Esophagus squamous epithelium (tissue), 5 donors: Measurements from ENCODE around the gene SLC5A11. TPM values are rescaled to one million over a fixed set of nuclear protein-coding genes. Genes with fewer than 3 reads are reported as not detected.
"Not testable (repeated sequence)": the region's sequence is repeated elsewhere in the genome, so short reads cannot be mapped to it uniquely, and the experiment has no call there.

Experiments
- DNase-seq: peaks from one replicate; lab custom pipeline; 2025; lab: John Stamatoyannopoulos, UW
- H3K27ac ChIP-seq, 4 donors: fragments of 200-600 bp; sonication (generic); one replicate each; pipeline ENCODE4 v1.5.1; 2016 to 2019; ENCODE audit warnings: mild to moderate bottlenecking in 1 of 4
- H3K27me3 ChIP-seq, 4 donors: fragments of 200-600 bp; sonication (generic); 1 replicate in 3 of 4; 2 replicates in 1 of 4; pipeline versions ENCODE4 v1.5.1 to v1.6.0; 2017 to 2021; ENCODE audit warnings: antibody characterized with exemption in 1 of 4
- H3K36me3 ChIP-seq, 3 donors: fragments of 200-600 bp; sonication (generic); one replicate each; pipeline ENCODE4 v1.5.1; 2016 to 2019
- H3K4me1 ChIP-seq, 3 donors: fragments of 200-600 bp; sonication (generic); one replicate each; pipeline ENCODE4 v1.5.1; 2017 to 2019
- H3K4me3 ChIP-seq, 4 donors: fragments of 200-600 bp; sonication (generic); 1 replicate in 3 of 4; 2 replicates in 1 of 4; pipeline ENCODE4 v1.5.1; 2016 to 2019; ENCODE audit warnings: mild to moderate bottlenecking in 2 of 4, moderate library complexity in 1 of 4
- H3K9me3 ChIP-seq, 3 donors: fragments of 200-600 bp; sonication (generic); one replicate each; pipeline ENCODE4 v1.5.1; 2016 to 2019
- POLR2A ChIP-seq, 4 donors: fragments of 450-650 bp; IDR thresholded peaks; one replicate each; pipeline ENCODE4 v1.6.1; 2017; ENCODE audit warnings: antibody characterized with exemption in 4 of 4, mild to moderate bottlenecking in 4 of 4, moderate library complexity in 3 of 4
- WGBS, 2 donors: methylation state at CpG; one replicate each; pipeline ENCODE4 v1.1.5; 2018; 5-methylcytosine and 5-hydroxymethylcytosine counted together
- intact Hi-C: fragments of 100-400 bp; cut with DNase I; formaldehyde crosslinking; loops from one replicate; pipeline ENCODE4 v1.15.0; 2022
- total RNA-seq, 4 donors: library from RNA; depleted of rRNA; stranded (reverse); fragments of >200 nt; gene quantifications; one replicate each; pipeline ENCODE4 v1.1.0, GENCODE V29; 2016
- TF ChIP-seq, protein P1 (sequence below), 6 experiments: fragments of 450-650 bp in 4 of 6; fragments of 200-600 bp in 2 of 6; sonication (generic) in 2 of 6; IDR thresholded peaks; one replicate each; pipeline ENCODE4 v1.5.1; 2016 to 2019; ENCODE audit warnings: antibody characterized with exemption in 6 of 6, mild to moderate bottlenecking in 4 of 6, moderate library complexity in 4 of 6
- donor health status: DM: yes; HTN: yes; CAD: no.

The SLC5A11 gene
- total RNA-seq, 4 donors from 2014 or later, result 1.1 TPM; not detected in 3

DNA sequence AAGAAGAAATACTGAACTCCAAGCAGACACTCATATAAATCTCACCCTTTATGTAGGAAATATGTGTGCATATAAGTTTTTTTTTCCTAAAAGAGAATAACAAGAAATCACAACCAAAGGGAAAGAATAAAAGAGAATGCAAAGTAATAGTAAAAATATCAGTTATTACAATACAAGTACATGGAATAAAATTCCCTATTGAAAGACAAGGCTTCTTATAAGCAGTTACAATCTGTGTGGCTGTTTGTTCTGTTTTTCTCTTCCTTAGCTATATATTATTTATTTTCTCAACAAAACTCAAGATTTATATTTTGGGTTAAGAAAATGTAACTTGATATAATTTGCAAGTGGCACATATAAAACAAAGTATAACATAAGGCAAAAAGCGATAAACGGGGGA, 41.7 kb downstream of the SLC5A11 start:
- WGBS, 2 donors, result 85 to 92% methylated on average over 2 of the region's 2 CpGs
- no peaks in the 10 kb centered on the region for H3K36me3 ChIP-seq
- no peaks in the 10 kb centered on the region for H3K27me3 ChIP-seq
- H3K4me1 ChIP-seq, result no peaks in the 10 kb centered on the region
- TF ChIP-seq, protein P1, sequence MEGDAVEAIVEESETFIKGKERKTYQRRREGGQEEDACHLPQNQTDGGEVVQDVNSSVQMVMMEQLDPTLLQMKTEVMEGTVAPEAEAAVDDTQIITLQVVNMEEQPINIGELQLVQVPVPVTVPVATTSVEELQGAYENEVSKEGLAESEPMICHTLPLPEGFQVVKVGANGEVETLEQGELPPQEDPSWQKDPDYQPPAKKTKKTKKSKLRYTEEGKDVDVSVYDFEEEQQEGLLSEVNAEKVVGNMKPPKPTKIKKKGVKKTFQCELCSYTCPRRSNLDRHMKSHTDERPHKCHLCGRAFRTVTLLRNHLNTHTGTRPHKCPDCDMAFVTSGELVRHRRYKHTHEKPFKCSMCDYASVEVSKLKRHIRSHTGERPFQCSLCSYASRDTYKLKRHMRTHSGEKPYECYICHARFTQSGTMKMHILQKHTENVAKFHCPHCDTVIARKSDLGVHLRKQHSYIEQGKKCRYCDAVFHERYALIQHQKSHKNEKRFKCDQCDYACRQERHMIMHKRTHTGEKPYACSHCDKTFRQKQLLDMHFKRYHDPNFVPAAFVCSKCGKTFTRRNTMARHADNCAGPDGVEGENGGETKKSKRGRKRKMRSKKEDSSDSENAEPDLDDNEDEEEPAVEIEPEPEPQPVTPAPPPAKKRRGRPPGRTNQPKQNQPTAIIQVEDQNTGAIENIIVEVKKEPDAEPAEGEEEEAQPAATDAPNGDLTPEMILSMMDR (IDR thresholded peaks at IDR 0.05), result no peak
- TF ChIP-seq POLR2A (IDR thresholded peaks at IDR 0.05), result no peak
- H3K4me3 ChIP-seq, result no peak overlapping the region
- intact Hi-C loops, result no loop called here
- no peak overlapping the region for H3K27ac ChIP-seq
- no peaks in the 10 kb centered on the region for H3K9me3 ChIP-seq
- DNase-seq, result no peak

DNA sequence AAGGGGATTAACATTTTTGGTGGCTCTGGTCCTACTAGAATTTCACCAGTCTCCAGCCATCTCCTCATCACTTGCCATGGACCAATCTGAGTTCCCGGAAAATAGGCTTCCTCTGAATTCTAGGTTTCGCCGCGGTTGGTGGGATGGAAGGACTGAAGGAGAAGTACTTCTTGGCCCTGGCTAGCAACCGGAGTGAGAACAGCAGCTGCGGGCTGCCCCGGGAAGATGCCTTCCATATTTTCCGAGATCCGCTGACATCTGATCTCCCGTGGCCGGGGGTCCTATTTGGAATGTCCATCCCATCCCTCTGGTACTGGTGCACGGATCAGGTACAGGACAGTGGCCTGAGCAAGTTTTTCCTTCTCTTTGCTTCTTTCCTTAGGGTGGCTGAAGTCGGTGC, 45.0 kb downstream of the SLC5A11 start:
- Histone ChIP-seq H3K4me3 (no peak overlapping the region), H3K4me1 (no peaks in the 10 kb centered on the region), H3K27ac (no peak overlapping the region), H3K9me3 (no peaks in the 10 kb centered on the region), H3K27me3 (no peaks in the 10 kb centered on the region), H3K36me3 (no peaks in the 10 kb centered on the region)
- TF ChIP-seq, protein P1 (IDR thresholded peaks at IDR 0.05), result no peak
- no peak for TF ChIP-seq POLR2A (IDR thresholded peaks at IDR 0.05)
- no peak for DNase-seq
- intact Hi-C loops, result no loop called here
- 84 to 86% methylated on average over 13 of the region's 13 CpGs for WGBS, 2 donors

DNA sequence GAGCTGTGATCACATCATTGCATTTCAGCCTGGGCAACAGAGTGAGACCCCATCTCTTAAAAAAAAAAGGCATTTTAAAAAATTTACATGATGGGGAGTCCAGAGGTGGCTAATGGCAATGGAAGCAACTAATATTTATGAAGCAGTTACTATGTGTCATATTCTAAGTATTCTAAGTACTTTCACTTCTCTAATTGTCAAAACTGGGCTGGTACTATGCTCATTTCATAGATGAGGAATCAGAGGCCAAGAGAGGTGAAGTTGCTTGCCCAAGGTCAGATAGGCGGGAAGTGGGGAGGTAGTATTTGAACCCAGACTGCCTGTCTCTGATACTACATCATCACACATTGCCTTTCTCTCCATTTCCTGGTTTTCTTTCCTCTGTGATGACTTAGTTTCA, 50.7 kb downstream of the SLC5A11 start:
- Histone ChIP-seq H3K4me1 (no peaks in the 10 kb centered on the region), H3K36me3 (no peaks in the 10 kb centered on the region), H3K27me3 (no peaks in the 10 kb centered on the region), H3K27ac (no peak overlapping the region), H3K4me3 (no peak overlapping the region), H3K9me3 (no peaks in the 10 kb centered on the region)
- intact Hi-C loops, result no loop called here
- TF ChIP-seq POLR2A (IDR thresholded peaks at IDR 0.05), result no peak
- DNase-seq, result no peak
- 89 to 100% methylated on average over 1 of the region's 1 CpG for WGBS, 2 donors

DNA sequence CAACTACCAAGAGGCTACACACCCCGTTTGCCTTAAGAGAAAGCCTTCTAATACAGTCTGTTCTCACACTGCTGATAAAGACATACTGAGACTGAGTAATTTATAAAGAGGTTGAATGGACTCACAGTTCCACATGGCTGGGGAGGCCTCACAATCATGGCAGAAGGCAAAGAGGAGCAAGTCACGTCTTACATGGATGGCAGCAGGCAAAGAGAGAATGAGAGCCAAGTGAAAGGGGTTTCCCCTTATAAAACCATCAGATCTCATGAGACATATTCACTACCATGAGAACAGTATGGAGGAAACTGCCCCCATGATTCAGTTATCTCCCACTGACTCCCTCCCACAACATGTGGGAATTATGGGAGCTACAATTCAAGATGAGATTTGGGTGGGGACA, 51.8 kb downstream of the SLC5A11 start:
- H3K27ac ChIP-seq, intact Hi-C loops, DNase-seq, H3K9me3 ChIP-seq, H3K4me1 ChIP-seq, H3K36me3 ChIP-seq, H3K4me3 ChIP-seq, H3K27me3 ChIP-seq: not testable (repeated sequence)
- 63 to 69% methylated on average over 2 of the region's 2 CpGs for WGBS, 2 donors

DNA sequence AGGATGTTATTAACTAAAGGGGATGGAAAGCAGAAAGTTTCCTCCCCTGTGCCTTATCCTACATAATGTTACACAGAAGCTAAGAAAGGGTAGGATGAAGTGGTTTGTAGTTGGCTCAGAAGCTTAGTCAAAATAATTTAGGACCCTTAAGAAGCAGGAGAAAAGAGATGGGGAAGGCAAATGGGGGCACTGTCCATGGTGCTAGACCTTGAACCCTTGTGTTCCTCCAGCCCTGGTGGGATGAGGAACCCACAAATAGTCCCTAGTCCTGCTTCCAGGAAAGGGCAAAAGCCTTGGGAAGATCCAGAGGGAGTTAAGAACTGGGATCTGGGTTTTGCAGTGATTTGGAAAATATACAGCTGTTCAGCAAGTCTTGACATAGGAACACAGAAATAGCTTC, 54.5 kb downstream of the SLC5A11 start:
- intact Hi-C loops, result no loop called here
- H3K36me3 ChIP-seq, result no peaks in the 10 kb centered on the region
- H3K27me3 ChIP-seq, result no peaks in the 10 kb centered on the region
- TF ChIP-seq POLR2A (IDR thresholded peaks at IDR 0.05), result no peak
- TF ChIP-seq, protein P1 (IDR thresholded peaks at IDR 0.05), result no peak
- H3K4me3 ChIP-seq, result no peak overlapping the region
- no peaks in the 10 kb centered on the region for H3K9me3 ChIP-seq
- no peaks in the 10 kb centered on the region for H3K4me1 ChIP-seq
- no peak for DNase-seq
- no peak overlapping the region for H3K27ac ChIP-seq

DNA sequence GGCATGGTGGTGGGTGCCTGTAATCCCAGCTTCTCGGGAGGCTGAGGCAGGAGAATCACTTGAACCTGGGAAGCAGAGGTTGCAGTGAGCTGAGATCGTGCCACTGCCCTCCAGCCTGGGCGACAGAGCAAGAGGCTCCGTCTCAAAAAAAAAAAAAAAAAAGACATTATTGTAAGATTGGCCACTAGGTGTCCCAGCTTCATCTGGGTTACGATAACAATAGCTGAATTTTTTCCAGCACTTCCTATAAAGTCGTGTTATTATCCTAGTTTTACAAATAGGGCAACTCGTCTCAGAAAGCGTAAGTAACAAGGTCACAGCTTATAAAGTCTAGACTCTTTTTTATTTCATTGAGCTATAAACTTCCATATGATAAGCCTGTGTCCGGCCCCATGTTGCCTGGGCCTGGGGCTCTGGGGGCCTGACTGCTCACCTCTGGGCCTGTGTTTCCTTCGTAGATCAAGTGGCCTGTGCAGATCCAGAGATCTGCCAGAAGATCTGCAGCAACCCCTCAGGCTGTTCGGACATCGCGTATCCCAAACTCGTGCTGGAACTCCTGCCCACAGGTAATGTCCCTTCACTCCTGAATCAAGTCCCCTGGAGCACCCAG, 60.5 kb downstream of the SLC5A11 start:
- Histone ChIP-seq H3K9me3 (no peaks in the 10 kb centered on the region), H3K36me3 (no peaks in the 10 kb centered on the region), H3K4me3 (no peak overlapping the region), H3K27me3 (no peaks in the 10 kb centered on the region), H3K27ac (no peak overlapping the region), H3K4me1 (no peaks in the 10 kb centered on the region)
- intact Hi-C loops, result no loop called here
- DNase-seq, result no peak
- TF ChIP-seq, protein P1 (IDR thresholded peaks at IDR 0.05), result peak in 2 of 6 experiments; percentile 31 to 39
- no peak for TF ChIP-seq POLR2A (IDR thresholded peaks at IDR 0.05)
- WGBS, 2 donors, result 31 to 47% methylated on average over 9 to 10 of the region's 14 CpGs
